Neural crest cell (in vitro differentiated cells): ENCODE results near the gene FHIT. TPM values are rescaled to one million over a fixed set of nuclear protein-coding genes. Genes with fewer than 3 reads are reported as not detected.

Experiments used
- DNase-seq: peaks from one replicate; pipeline ENCODE4 v3.0.0; 2021; ENCODE audit warnings: low read depth, mixed read lengths, low spot score
- H3K27ac Mint-ChIP-seq: one replicate; pipeline ENCODE4 v1.8.0; 2021; ENCODE audit warnings: mild to moderate bottlenecking, mixed read lengths; ENCODE audit not compliant: unreplicated experiment
- H3K27me3 Mint-ChIP-seq: 2 replicates; pipeline ENCODE4 v1.8.0; 2021; ENCODE audit warnings: low read depth, mild to moderate bottlenecking, mixed read lengths
- H3K36me3 Mint-ChIP-seq: 2 replicates; pipeline ENCODE4 v1.8.0; 2021; ENCODE audit warnings: low read depth, mild to moderate bottlenecking, mixed read lengths
- H3K4me1 Mint-ChIP-seq: 2 replicates; pipeline ENCODE4 v1.8.0; 2021; ENCODE audit warnings: mixed read lengths
- H3K4me3 Mint-ChIP-seq: one replicate; pipeline ENCODE4 v1.8.0; 2021; ENCODE audit warnings: mild to moderate bottlenecking, mixed read lengths
- H3K9me3 Mint-ChIP-seq: 2 replicates; pipeline ENCODE4 v1.8.0; 2021; ENCODE audit warnings: mixed read lengths
- CTCF ChIP-seq: fragments of 200-600 bp; sonication (generic); conservative IDR thresholded peaks from 2 replicates; pipeline ENCODE4 v1.5.0; 2021; ENCODE audit warnings: antibody characterized with exemption, mild to moderate bottlenecking
- total RNA-seq: library from RNA; stranded (reverse); gene quantifications from 2 replicates; pipeline ENCODE4 v1.2.1, GENCODE V29; 2021

FHIT gene
- total RNA-seq, 1 donor from 2014 or later, result 5.2 TPM

GRCh38 chr3:59857589-59858346 lies 1393.5 kb downstream of the FHIT start:
- peaks cover 3% of the 10 kb centered on the region for H3K36me3 Mint-ChIP-seq
- peaks cover 7% of the 10 kb centered on the region for H3K9me3 Mint-ChIP-seq
- TF ChIP-seq CTCF, result peak; percentile 97
- DNase-seq, result peak; percentile 71
- no peak overlapping the region for H3K27ac Mint-ChIP-seq
- H3K4me1 Mint-ChIP-seq, result peaks cover 5% of the 10 kb centered on the region
- no peak overlapping the region for H3K4me3 Mint-ChIP-seq
- no peaks in the 10 kb centered on the region for H3K27me3 Mint-ChIP-seq

GRCh38 chr3:59856934-59857460 lies 1394.3 kb downstream of the FHIT start:
- no peak for DNase-seq
- no peak for TF ChIP-seq CTCF
- H3K27ac Mint-ChIP-seq, result no peak overlapping the region
- H3K4me3 Mint-ChIP-seq, result no peak overlapping the region
- H3K4me1 Mint-ChIP-seq, result peaks cover 5% of the 10 kb centered on the region
- H3K9me3 Mint-ChIP-seq, result peaks cover 2% of the 10 kb centered on the region
- H3K27me3 Mint-ChIP-seq, result no peaks in the 10 kb centered on the region
- no peaks in the 10 kb centered on the region for H3K36me3 Mint-ChIP-seq

- no peaks in the 10 kb centered on the region for H3K9me3 Mint-ChIP-seq
- no peaks in the 10 kb centered on the region for H3K27me3 Mint-ChIP-seq
- H3K4me1 Mint-ChIP-seq, result peaks cover 5% of the 10 kb centered on the region
- no peak for TF ChIP-seq CTCF
- no peak for DNase-seq
- no peaks in the 10 kb centered on the region for H3K36me3 Mint-ChIP-seq
- no peak overlapping the region for H3K27ac Mint-ChIP-seq
- no peak overlapping the region for H3K4me3 Mint-ChIP-seq
Observed at GRCh38 chr3:59854061-59854709, 1397.1 kb downstream of the FHIT start.

- Mint-ChIP-seq H3K4me1 (no peaks in the 10 kb centered on the region), H3K4me3 (no peak overlapping the region), H3K27ac (no peak overlapping the region), H3K9me3 (peaks cover 8% of the 10 kb centered on the region), H3K27me3 (no peaks in the 10 kb centered on the region), H3K36me3 (peaks cover 4% of the 10 kb centered on the region)
- no peak for DNase-seq
- TF ChIP-seq CTCF, result no peak
Observed at GRCh38 chr3:59850417-59850816, 1400.8 kb downstream of the FHIT start.

- H3K27ac Mint-ChIP-seq, result no peak overlapping the region
- no peak for TF ChIP-seq CTCF
- DNase-seq, result no peak
- peaks cover 8% of the 10 kb centered on the region for H3K9me3 Mint-ChIP-seq
- peaks cover 4% of the 10 kb centered on the region for H3K36me3 Mint-ChIP-seq
- H3K4me3 Mint-ChIP-seq, result no peak overlapping the region
- no peaks in the 10 kb centered on the region for H3K27me3 Mint-ChIP-seq
- no peaks in the 10 kb centered on the region for H3K4me1 Mint-ChIP-seq
Observed at GRCh38 chr3:59845386-59845785, 1405.9 kb downstream of the FHIT start.
